Aorta (tissue), 5 donors: ENCODE data around the gene TBC1D1. TPM values are rescaled to one million over a fixed set of nuclear protein-coding genes. Genes with fewer than 3 reads are reported as not detected.
A peak's percentile ranks its signal among the peaks of the same experiment; 100 is the strongest.

Experiments
- ATAC-seq: fragments of 200-7000 bp; cut with Tn5 transposase; one replicate; pipeline ENCODE4 v1.9.1; 2022; ENCODE audit warnings: moderate library complexity; ENCODE audit not compliant: low FRiP score
- DNase-seq, 2 donors: peaks; one replicate each; pipeline ENCODE4 v3.0.0-alpha.2; 2020
- H3K27ac ChIP-seq, 2 donors: one replicate each; pipeline ENCODE4 v1.5.1; 2013; ENCODE audit warnings: low read length in 2 of 2, mild to moderate bottlenecking in 2 of 2, moderate library complexity in 2 of 2, control low read depth in 1 of 2, inconsistent platforms in 1 of 2, low read depth in 1 of 2
- H3K27me3 ChIP-seq, 2 donors: one replicate each; pipeline ENCODE4 v1.6.1; 2013; ENCODE audit warnings: control low read depth in 1 of 2, low read length in 1 of 2, mild to moderate bottlenecking in 1 of 2, moderate library complexity in 1 of 2; ENCODE audit not compliant: insufficient read depth in 2 of 2, control insufficient read depth in 1 of 2
- H3K36me3 ChIP-seq, 2 donors: one replicate each; pipeline ENCODE4 v1.6.1; 2013; ENCODE audit warnings: control low read depth in 1 of 2, low read length in 1 of 2, mild to moderate bottlenecking in 1 of 2; ENCODE audit not compliant: insufficient read depth in 2 of 2, control insufficient read depth in 1 of 2
- H3K4me1 ChIP-seq, 2 donors: one replicate each; pipeline ENCODE4 v1.6.1; 2013; ENCODE audit warnings: low read length in 2 of 2, control low read depth in 1 of 2, mild to moderate bottlenecking in 1 of 2, moderate library complexity in 1 of 2; ENCODE audit not compliant: insufficient read depth in 2 of 2, control insufficient read depth in 1 of 2
- H3K4me3 ChIP-seq, 2 donors: one replicate each; pipeline ENCODE4 v1.5.1; 2013; ENCODE audit warnings: low read length in 2 of 2, control low read depth in 1 of 2, mild to moderate bottlenecking in 1 of 2
- H3K9me3 ChIP-seq: one replicate; pipeline ENCODE4 v1.6.1; 2013; ENCODE audit warnings: mild to moderate bottlenecking, low read length; ENCODE audit not compliant: control insufficient read depth
- WGBS, 2 donors: extraction: QIAGEN DNeasy Blood & Tissue Kit; methylation state at CpG; one replicate each; pipeline ENCODE4 v1.1.7; 2013; 5-methylcytosine and 5-hydroxymethylcytosine counted together
- intact Hi-C, 2 donors: fragments of 100-400 bp; cut with DNase I; formaldehyde crosslinking; loops; one replicate each; pipeline versions ENCODE4 v1.14.2 to v1.15.0; 2022
- polyA plus RNA-seq, 2 donors: library from polyadenylated mRNA; stranded (reverse); fragments of 200-250 nt; gene quantifications; one replicate each; pipeline ENCODE4 v1.2.3, GENCODE V29; 2013
- total RNA-seq, 2 donors: library from RNA; stranded (reverse); fragmentation: NEBNext Ultra II Directional; extraction: Animal tissue kit (Norgen Biotek cat#: 25700); gene quantifications; one replicate each; pipeline ENCODE4 v1.2.1, GENCODE V29; 2021
- donor health status: healthy with polysubstance abuse.
- donor health status: Bipolar disorder and iron deficiency.
- donor health status: DM: no; HTN: no; CAD: no.
- donor health status: DM: no; HTN: no; CAD: no.
- donor health status: DM: yes; HTN: yes; CAD: no.

Gene TBC1D1
- total and polyA plus RNA-seq, 4 donors, result 66.4 to 219 (median 115) TPM

DNA sequence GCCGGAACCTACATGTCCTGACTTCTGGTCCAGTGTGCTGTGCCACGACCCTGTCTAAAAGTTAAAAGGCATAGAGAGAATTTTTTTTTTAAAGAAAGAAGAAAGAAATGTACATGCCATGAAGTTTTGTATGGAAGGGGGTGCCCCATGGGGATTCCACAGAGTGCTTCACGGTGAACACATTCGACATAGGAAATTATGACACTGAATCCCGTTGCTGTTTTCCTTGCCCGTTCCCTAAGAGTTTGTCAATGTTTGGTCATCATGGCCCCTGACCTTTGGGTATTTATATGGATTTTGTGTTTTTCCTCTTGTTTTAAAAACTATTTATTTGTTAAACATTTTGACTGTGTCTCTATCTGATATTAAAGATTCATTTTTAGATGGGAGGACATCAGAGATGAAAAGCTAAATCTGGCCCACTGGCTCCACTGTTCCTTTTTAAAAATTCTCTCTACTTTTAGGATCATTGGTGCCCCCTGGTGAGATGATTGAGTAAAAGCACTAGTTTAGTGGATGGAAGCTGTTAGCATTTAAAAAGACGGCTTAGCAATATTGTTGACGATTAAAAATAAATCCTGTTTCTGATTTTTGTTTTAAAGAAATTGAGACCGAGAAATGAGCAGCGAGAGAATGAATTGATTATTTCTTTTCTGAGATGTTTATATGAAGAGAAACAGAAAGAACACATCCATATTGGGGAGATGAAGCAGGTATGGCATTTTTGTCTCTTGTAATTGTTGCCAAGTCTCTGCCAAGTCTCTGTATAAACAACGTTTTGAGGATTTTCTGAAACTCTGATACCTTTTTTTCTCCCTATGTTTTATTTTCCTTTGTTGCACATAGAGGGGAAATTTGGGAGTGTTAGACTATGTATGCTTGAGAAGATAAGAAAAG, 144.3 kb downstream of the TBC1D1 start:
- DNase-seq (no peak), ATAC-seq (peak; percentile 85)
- intact Hi-C loops, result loop anchor here (2.0 to 10.0 kb wide), 9 partner anchors 52 to 430 kb away; partner anchors contain the start of genes TBC1D1 (in 2 of the 2), PGM2 (in 1 of the 2) and RELL1 (in 1 of the 2)
- 47 to 50% methylated on average over 11 of the region's 11 CpGs for WGBS, 2 donors
- Histone ChIP-seq H3K27ac (no peak overlapping the region), H3K36me3 (no peaks in the 10 kb centered on the region), H3K9me3 (no peaks in the 10 kb centered on the region), H3K4me3 (no peak overlapping the region), H3K4me1 (no peaks in the 10 kb centered on the region), H3K27me3 (no peaks in the 10 kb centered on the region)

GRCh38 chr4:38036548-38036947, 145.7 kb downstream of the TBC1D1 start:
- DNase-seq (no peak), ATAC-seq (no peak)
- Histone ChIP-seq H3K27me3 (no peaks in the 10 kb centered on the region), H3K4me1 (no peaks in the 10 kb centered on the region), H3K36me3 (no peaks in the 10 kb centered on the region), H3K9me3 (no peaks in the 10 kb centered on the region), H3K27ac (no peak overlapping the region), H3K4me3 (no peak overlapping the region)
- intact Hi-C loops, result loop anchor here (5.0 to 10.0 kb wide), 6 partner anchors 59 to 432 kb away; partner anchors contain the start of genes TBC1D1 (in 2 of the 2), PGM2 (in 1 of the 2) and RELL1 (in 1 of the 2)
- 73 to 81% methylated on average over 4 of the region's 4 CpGs for WGBS, 2 donors

DNA sequence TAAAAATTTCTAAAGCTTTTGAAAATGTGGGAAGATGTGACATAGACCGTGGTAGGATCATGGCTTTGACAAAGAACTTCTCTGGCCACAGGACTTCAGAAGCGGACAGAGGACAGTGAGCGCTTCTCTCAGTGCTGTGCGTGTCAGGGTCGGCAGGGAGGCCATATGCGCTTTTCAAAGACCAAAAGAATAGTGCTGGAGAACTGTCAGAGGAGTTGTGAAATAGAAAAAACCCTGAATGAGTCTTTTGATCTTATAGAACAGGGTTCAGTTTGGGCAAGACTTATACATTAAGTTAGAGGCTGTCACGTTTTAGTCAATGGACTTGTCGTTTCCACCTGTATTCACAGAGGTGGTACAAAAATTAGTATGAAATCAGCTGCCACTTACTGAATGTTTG, 146.7 kb downstream of the TBC1D1 start:
- H3K4me1 ChIP-seq, result no peaks in the 10 kb centered on the region
- no peaks in the 10 kb centered on the region for H3K36me3 ChIP-seq
- no peaks in the 10 kb centered on the region for H3K9me3 ChIP-seq
- no peak overlapping the region for H3K4me3 ChIP-seq
- WGBS, 2 donors, result 84 to 90% methylated on average over 8 of the region's 8 CpGs
- DNase-seq (no peak), ATAC-seq (no peak)
- no peaks in the 10 kb centered on the region for H3K27me3 ChIP-seq
- intact Hi-C loops, result loop anchor here (5.0 to 10.0 kb wide), 6 partner anchors 60 to 433 kb away; partner anchors contain the start of genes TBC1D1 (in 2 of the 2), PGM2 (in 1 of the 2) and RELL1 (in 1 of the 2)
- H3K27ac ChIP-seq, result no peak overlapping the region

- H3K36me3 ChIP-seq, result no peaks in the 10 kb centered on the region
- H3K27ac ChIP-seq, result no peak overlapping the region
- DNase-seq (no peak), ATAC-seq (no peak)
- intact Hi-C loops, result no loop called here
- H3K27me3 ChIP-seq, result no peaks in the 10 kb centered on the region
- no peak overlapping the region for H3K4me3 ChIP-seq
- WGBS, 2 donors, result 80 to 83% methylated on average over 7 of the region's 7 CpGs
- no peaks in the 10 kb centered on the region for H3K4me1 ChIP-seq
- no peaks in the 10 kb centered on the region for H3K9me3 ChIP-seq
Measured at GRCh38 chr4:38040619-38041018, 149.7 kb downstream of the TBC1D1 start.

DNA sequence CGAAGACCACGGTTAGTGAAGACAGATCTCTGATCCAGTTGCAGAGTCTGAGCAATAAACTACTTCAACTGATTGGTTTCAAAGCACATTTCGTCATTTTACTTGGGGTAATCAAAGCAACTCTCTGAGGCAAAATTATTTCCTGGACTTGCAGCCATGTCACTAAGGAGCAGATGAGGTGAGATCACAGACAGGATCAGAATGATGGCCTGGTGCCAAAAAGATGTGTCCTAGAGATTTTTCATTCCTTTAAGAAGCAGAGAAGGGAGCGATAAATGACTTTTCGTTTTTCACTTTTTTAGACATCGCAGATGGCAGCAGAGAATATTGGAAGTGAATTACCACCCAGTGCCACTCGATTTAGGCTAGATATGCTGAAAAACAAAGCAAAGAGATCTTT, 153.2 kb downstream of the TBC1D1 start:
- no peak for DNase-seq
- ATAC-seq, result no peak
- Histone ChIP-seq H3K27ac (no peak overlapping the region), H3K4me1 (no peaks in the 10 kb centered on the region), H3K9me3 (no peaks in the 10 kb centered on the region), H3K4me3 (no peak overlapping the region), H3K36me3 (peaks cover 1 to 2% of the 10 kb centered on the region in 2 donors), H3K27me3 (no peaks in the 10 kb centered on the region)
- WGBS, 2 donors, result 91% methylated on average over 7 of the region's 7 CpGs
- intact Hi-C loops, result no loop called here

GRCh38 chr4:38045289-38045988, 154.6 kb downstream of the TBC1D1 start:
- ATAC-seq, result no peak
- 80 to 84% methylated on average over 8 of the region's 8 CpGs for WGBS, 2 donors
- intact Hi-C loops, result no loop called here
- H3K27ac ChIP-seq, result no peak overlapping the region
- H3K4me1 ChIP-seq, result peaks cover 0 to 2% of the 10 kb centered on the region in 2 donors
- H3K36me3 ChIP-seq, result peaks cover 2 to 4% of the 10 kb centered on the region in 2 donors
- H3K4me3 ChIP-seq, result no peak overlapping the region
- no peaks in the 10 kb centered on the region for H3K27me3 ChIP-seq
- no peak for DNase-seq
- no peaks in the 10 kb centered on the region for H3K9me3 ChIP-seq

DNA sequence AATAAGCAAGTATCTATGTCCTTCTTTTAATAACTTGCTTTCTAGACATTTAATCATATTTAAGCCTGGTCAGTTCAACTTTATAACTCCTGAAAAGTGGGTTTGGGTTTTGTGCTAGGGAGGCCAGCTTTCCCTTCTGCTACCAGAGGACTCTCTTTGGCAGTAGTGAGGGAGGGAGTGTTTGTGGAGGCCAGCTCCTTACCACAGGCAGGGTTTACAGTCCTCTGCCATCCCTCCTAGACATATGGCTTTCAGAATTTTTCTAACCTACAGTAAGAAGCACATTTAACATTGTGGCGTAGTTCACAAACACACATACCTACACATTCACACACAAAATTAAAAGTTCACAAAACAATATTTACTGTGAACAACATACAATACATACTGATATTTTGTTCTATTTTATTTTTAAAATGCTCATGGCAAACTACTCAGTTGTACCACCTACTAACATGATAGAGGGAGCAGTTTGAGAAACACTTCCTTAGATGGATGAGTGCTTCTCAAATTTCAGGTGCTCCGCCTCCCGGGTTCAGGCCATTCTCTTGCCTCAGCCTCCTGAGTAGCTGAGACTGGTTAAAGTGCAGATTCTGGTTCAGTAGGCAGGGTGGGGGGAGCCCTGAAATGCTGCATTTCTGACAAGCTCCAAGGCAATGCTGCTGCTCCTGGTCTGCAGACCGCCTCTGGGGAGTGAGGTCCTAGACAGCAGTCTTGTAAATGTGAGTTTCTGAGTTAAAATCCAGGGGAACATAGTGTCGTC, 156.0 kb downstream of the TBC1D1 start:
- ATAC-seq (no peak), DNase-seq (no peak)
- H3K4me3 ChIP-seq, result no peak overlapping the region
- H3K4me1 ChIP-seq, result peaks cover 0 to 2% of the 10 kb centered on the region in 2 donors
- H3K27me3 ChIP-seq, result no peaks in the 10 kb centered on the region
- H3K36me3 ChIP-seq, result peaks cover 2 to 5% of the 10 kb centered on the region in 2 donors
- WGBS, 2 donors, result 41 to 57% methylated on average over 5 of the region's 5 CpGs
- H3K27ac ChIP-seq, result no peak overlapping the region
- no peaks in the 10 kb centered on the region for H3K9me3 ChIP-seq
- intact Hi-C loops, result no loop called here

DNA sequence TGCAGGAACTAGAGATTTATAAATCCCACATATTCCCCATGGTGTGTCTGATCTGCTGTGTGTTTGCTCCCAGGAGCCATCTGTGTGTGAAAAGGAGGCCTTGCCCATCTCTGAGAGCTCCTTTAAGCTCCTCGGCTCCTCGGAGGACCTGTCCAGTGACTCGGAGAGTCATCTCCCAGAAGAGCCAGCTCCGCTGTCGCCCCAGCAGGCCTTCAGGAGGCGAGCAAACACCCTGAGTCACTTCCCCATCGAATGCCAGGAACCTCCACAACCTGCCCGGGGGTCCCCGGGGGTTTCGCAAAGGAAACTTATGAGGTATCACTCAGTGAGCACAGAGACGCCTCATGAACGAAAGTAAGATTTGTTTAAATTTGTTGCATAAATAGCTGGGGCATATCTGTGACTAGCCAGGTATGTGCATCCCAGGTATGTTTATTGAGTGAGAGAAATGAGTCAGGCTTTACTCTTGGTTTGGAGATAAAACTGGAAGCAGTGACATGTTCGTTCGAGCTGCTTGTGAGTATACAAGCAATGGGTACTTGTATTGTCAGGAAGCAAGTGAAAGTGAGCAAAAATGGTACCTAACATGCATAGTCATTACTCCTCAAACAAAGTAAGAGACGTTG, 158.8 kb downstream of the TBC1D1 start:
- H3K36me3 ChIP-seq, result peaks cover 2 to 5% of the 10 kb centered on the region in 2 donors
- ATAC-seq, result no peak
- intact Hi-C loops, result no loop called here

More for the DNA sequence above, 158.8 kb downstream of the TBC1D1 start:
- Histone ChIP-seq H3K4me3 (no peak overlapping the region), H3K4me1 (peaks cover 0 to 2% of the 10 kb centered on the region in 2 donors), H3K9me3 (no peaks in the 10 kb centered on the region), H3K27me3 (no peaks in the 10 kb centered on the region), H3K27ac (peak overlapping the region in 1 of 2 donors; percentile 38)
- DNase-seq, result no peak
- WGBS, 2 donors, result 88 to 89% methylated on average over 15 of the region's 15 CpGs
